GM12878 (cell line): ENCODE measurements around the gene SLC38A4. TPM values are rescaled to one million over a fixed set of nuclear protein-coding genes. Genes with fewer than 3 reads are reported as not detected.

Source experiments
- ATAC-seq: fragments of 200-7000 bp; cut with Tn5 transposase; 3 replicates; pipeline ENCODE4 v1.9.1; 2020; ENCODE audit warnings: mild to moderate bottlenecking, moderate library complexity
- BruUV-seq: library from RNA; stranded (reverse); fragments of 400-500 nt; replicated peaks from 2 replicates; lab custom pipeline; 2021; lab: Mats Ljungman, UMichigan
- CTCF ChIA-PET: fragments of 300-600 bp; sonication (Branson Sonifier 250); formaldehyde crosslinking; extraction: SDS; loops from one replicate; lab custom pipeline; 2021; ENCODE audit warnings: inconsistent platforms; lab: Yijun Ruan, JAX
- POLR2A ChIA-PET: fragments of 350-600 bp; formaldehyde crosslinking; extraction: SDS; loops from one replicate; lab custom pipeline; 2021; ENCODE audit warnings: inconsistent platforms; lab: Charles Lee
- RAD21 ChIA-PET: fragments of 300-600 bp; sonication (Branson Sonifier 250); formaldehyde crosslinking; loops from one replicate; lab custom pipeline; 2023; ENCODE audit warnings: antibody characterized with exemption; ENCODE audit not compliant: unreplicated experiment; lab: Charles Lee
- SMC1A ChIA-PET: fragments of 300-600 bp; sonication (Branson Sonifier 250); formaldehyde crosslinking; loops from one replicate; lab custom pipeline; 2023; ENCODE audit not compliant: unreplicated experiment, uncharacterized antibody; lab: Charles Lee
- DNase-seq: peaks from one replicate; pipeline ENCODE4 v3.0.0-alpha.2; 2011; ENCODE audit warnings: low read depth, low spot score
- FAIRE-seq: peaks from 3 replicates; lab custom pipeline; 2011; peaks lifted over from hg19 to GRCh38; lab: Jason Lieb, UNC
- H2AFZ ChIP-seq: 2 replicates; pipeline ENCODE4 v1.6.0; 2011; ENCODE audit warnings: low read depth, low read length, control low read depth; ENCODE audit not compliant: control insufficient read depth
- H3K27ac ChIP-seq: 2 replicates; pipeline ENCODE4 v1.5.1; 2011; ENCODE audit warnings: control low read depth; ENCODE audit not compliant: control insufficient read depth, insufficient read depth
- H3K27me3 ChIP-seq, 2 experiments: replicated peaks in 1 of 2; 2 replicates each; pipeline versions ENCODE4 v1.6.0 to v1.6.1; 2011; ENCODE audit warnings: low read length in 1 of 2; ENCODE audit not compliant: control insufficient read depth in 2 of 2, insufficient read depth in 2 of 2
- H3K36me3 ChIP-seq, 2 experiments: 2 replicates each; pipeline ENCODE4 v1.5.1; 2011; ENCODE audit warnings: low read length in 1 of 2; ENCODE audit not compliant: control insufficient read depth in 2 of 2, insufficient read depth in 2 of 2
- H3K4me1 ChIP-seq: 2 replicates; pipeline ENCODE4 v1.6.1; 2011; ENCODE audit warnings: mild to moderate bottlenecking, low read length, moderate library complexity, mixed read lengths; ENCODE audit not compliant: control insufficient read depth, insufficient read depth
- H3K4me2 ChIP-seq: 2 replicates; pipeline ENCODE4 v1.6.0; 2011; ENCODE audit warnings: control low read depth; ENCODE audit not compliant: control insufficient read depth, insufficient read depth
- H3K4me3 ChIP-seq: fragments of 200-600 bp; sonication (generic); 2 replicates; pipeline ENCODE4 v1.5.1; 2016
- H3K79me2 ChIP-seq: 2 replicates; pipeline ENCODE4 v1.6.0; 2011; ENCODE audit warnings: low read length; ENCODE audit not compliant: control insufficient read depth, insufficient read depth
- H3K9ac ChIP-seq: 2 replicates; pipeline ENCODE4 v1.8.0; 2011; ENCODE audit warnings: low read length, control low read depth, mixed read lengths; ENCODE audit not compliant: control insufficient read depth, insufficient read depth
- H3K9me3 ChIP-seq: replicated peaks from 3 replicates; pipeline ENCODE4 v1.5.1; 2011; ENCODE audit warnings: mild to moderate bottlenecking, low read length; ENCODE audit not compliant: control insufficient read depth, insufficient read depth
- H4K20me1 ChIP-seq: 2 replicates; pipeline ENCODE4 v1.6.0; 2011; ENCODE audit not compliant: control insufficient read depth, insufficient read depth
- BRCA1 ChIP-seq: IDR thresholded peaks from 2 replicates; pipeline ENCODE4 v1.6.1; 2011; ENCODE audit warnings: low read depth, low read length, improper control_type of control experiment
- CREB1 ChIP-seq: IDR thresholded peaks from 2 replicates; pipeline ENCODE4 v1.6.1; 2012; ENCODE audit warnings: low read depth, mild to moderate bottlenecking, inconsistent platforms
- ETV6 ChIP-seq, 2 experiments: fragments of 450-650 bp in 1 of 2; IDR thresholded peaks in 1 of 2; conservative IDR thresholded peaks in 1 of 2; 2 replicates each; pipeline ENCODE4 v1.6.1; 2014; ENCODE audit warnings: antibody characterized with exemption in 1 of 2, borderline replicate concordance in 1 of 2, low read depth in 1 of 2, mild to moderate bottlenecking in 1 of 2, moderate library complexity in 1 of 2
- FOXK2 ChIP-seq: fragments of 450-650 bp; IDR thresholded peaks from 2 replicates; pipeline ENCODE4 v1.6.1; 2017; ENCODE audit warnings: mild to moderate bottlenecking, moderate library complexity
- HDAC2 ChIP-seq: fragments of 200-600 bp; sonication (generic); IDR thresholded peaks from 2 replicates; pipeline ENCODE4 v1.6.1; 2017
- NR2C1 ChIP-seq: fragments of 450-650 bp; IDR thresholded peaks from 2 replicates; pipeline ENCODE4 v1.6.1; 2017; ENCODE audit warnings: antibody characterized with exemption, mild to moderate bottlenecking, moderate library complexity
- POU2F2 ChIP-seq: IDR thresholded peaks from 3 replicates; pipeline ENCODE4 v1.6.1; 2011; ENCODE audit warnings: low read depth, mild to moderate bottlenecking, low read length, borderline replicate concordance
- RB1 ChIP-seq: fragments of 450-650 bp; formaldehyde crosslinking; IDR thresholded peaks from 2 replicates; pipeline ENCODE4 v1.6.1; 2017; ENCODE audit warnings: mild to moderate bottlenecking, borderline replicate concordance
- STAT1 ChIP-seq: fragments of 450-650 bp; conservative IDR thresholded peaks from 2 replicates; pipeline ENCODE4 v1.6.1; 2014; ENCODE audit warnings: antibody characterized with exemption, mild to moderate bottlenecking
- SUZ12 ChIP-seq: fragments of 200-600 bp; sonication (generic); IDR thresholded peaks from one replicate; pipeline ENCODE4 v1.6.1; 2018; ENCODE audit warnings: antibody characterized with exemption, mild to moderate bottlenecking; ENCODE audit not compliant: unreplicated experiment
- TCF7 ChIP-seq: IDR thresholded peaks from 2 replicates; pipeline ENCODE4 v1.6.1; 2014; ENCODE audit warnings: antibody characterized with exemption, borderline replicate concordance
- WGBS: methylation state at CpG from one replicate; pipeline ENCODE4 v1.1.6; 2016; ENCODE audit warnings: low lambda C conversion rate; ENCODE audit not compliant: insufficient replicate concordance, insufficient coverage; ENCODE audit errors: missing lambda C conversion rate; 5-methylcytosine and 5-hydroxymethylcytosine counted together
- in situ Hi-C: fragments of 300-500 bp; cut with MboI; formaldehyde crosslinking; loops from 9 replicates; pipeline ENCODE4 v1.14.3; 2018; ENCODE audit warnings: mixed read lengths
- intact Hi-C: fragments of 100-400 bp; cut with micrococcal nuclease; formaldehyde crosslinking; loops from one replicate; pipeline ENCODE4 v1.14.2; 2022; ENCODE audit not compliant: unreplicated experiment
- polyA plus RNA-seq, 11 experiments: library from polyadenylated mRNA; depleted of rRNA in 4 of 11; unstranded in 6 of 11; stranded (reverse) in 5 of 11; fragments of >200 nt; fragmentation: Nextera tagmentation in 4 of 11; fragmentation: Illumina TruSeq in 1 of 11; extraction: Ambion mirVana in 4 of 11; extraction: Trizol in 1 of 11; gene quantifications; 1 replicate in 1 of 11; 2 replicates in 10 of 11; pipeline versions ENCODE4 v1.2.1 to v1.2.3, GENCODE V29; 2011 to 2016; ENCODE audit warnings: inconsistent platforms in 2 of 11, missing spikeins in 2 of 11, low read depth in 1 of 11
- total RNA-seq, 4 experiments: library from RNA; depleted of rRNA in 3 of 4; stranded (reverse); fragments of >200 nt in 3 of 4; fragmentation: Illumina TruSeq in 1 of 4; extraction: Trizol in 1 of 4; gene quantifications; 2 replicates each; pipeline versions ENCODE4 v1.2.1 to v1.2.3, GENCODE V29; 2013 to 2021
- TF ChIP-seq, protein P1 (sequence below): fragments of 450-650 bp; IDR thresholded peaks from 2 replicates; pipeline ENCODE4 v1.6.1; 2017; ENCODE audit warnings: antibody characterized with exemption, mild to moderate bottlenecking, moderate library complexity
- TF ChIP-seq, protein P2 (sequence below): fragments of 450-650 bp; IDR thresholded peaks from 2 replicates; pipeline ENCODE4 v1.6.1; 2017; ENCODE audit warnings: borderline replicate concordance
- TF ChIP-seq, protein P3 (sequence below): fragments of 450-650 bp; IDR thresholded peaks from 2 replicates; pipeline ENCODE4 v1.6.1; 2016; ENCODE audit warnings: mild to moderate bottlenecking, moderate library complexity, borderline replicate concordance
- TF ChIP-seq, protein P4 (sequence below): fragments of 150-350 bp; IDR thresholded peaks from 2 replicates; pipeline ENCODE4 v1.6.1; 2014; ENCODE audit warnings: mild to moderate bottlenecking, low read depth, low read length

SLC38A4 gene
- total and polyA plus RNA-seq, 10 of the 15 experiments (the other 5 are each of a cell fraction or from before 2014, with no cell fraction given), result 0.04 to 0.52 (median 0.13) TPM; not detected in 2

DNA sequence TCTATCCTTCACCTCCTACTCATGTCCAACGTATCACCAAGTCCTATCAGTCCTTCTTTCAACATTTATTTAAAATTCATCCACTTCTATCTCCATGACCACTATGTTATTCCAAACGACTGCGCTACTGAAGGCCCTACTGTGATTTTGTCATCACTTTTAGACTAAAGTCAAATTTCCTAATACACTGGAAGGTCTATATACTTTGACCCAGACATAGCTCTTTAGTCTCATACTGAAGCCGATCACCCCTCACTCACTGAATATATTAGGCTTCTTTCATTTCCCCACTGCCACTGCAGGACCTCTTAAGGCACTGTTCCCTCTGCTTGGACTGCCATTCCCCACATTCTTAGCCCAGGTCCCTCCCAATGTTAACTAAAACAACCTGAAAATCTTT, 25.6 kb downstream of the SLC38A4 start:
- no peak for FAIRE-seq
- SMC1A ChIA-PET, result no interaction called here
- TF ChIP-seq, protein P1, sequence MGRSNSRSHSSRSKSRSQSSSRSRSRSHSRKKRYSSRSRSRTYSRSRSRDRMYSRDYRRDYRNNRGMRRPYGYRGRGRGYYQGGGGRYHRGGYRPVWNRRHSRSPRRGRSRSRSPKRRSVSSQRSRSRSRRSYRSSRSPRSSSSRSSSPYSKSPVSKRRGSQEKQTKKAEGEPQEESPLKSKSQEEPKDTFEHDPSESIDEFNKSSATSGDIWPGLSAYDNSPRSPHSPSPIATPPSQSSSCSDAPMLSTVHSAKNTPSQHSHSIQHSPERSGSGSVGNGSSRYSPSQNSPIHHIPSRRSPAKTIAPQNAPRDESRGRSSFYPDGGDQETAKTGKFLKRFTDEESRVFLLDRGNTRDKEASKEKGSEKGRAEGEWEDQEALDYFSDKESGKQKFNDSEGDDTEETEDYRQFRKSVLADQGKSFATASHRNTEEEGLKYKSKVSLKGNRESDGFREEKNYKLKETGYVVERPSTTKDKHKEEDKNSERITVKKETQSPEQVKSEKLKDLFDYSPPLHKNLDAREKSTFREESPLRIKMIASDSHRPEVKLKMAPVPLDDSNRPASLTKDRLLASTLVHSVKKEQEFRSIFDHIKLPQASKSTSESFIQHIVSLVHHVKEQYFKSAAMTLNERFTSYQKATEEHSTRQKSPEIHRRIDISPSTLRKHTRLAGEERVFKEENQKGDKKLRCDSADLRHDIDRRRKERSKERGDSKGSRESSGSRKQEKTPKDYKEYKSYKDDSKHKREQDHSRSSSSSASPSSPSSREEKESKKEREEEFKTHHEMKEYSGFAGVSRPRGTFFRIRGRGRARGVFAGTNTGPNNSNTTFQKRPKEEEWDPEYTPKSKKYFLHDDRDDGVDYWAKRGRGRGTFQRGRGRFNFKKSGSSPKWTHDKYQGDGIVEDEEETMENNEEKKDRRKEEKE, result no peak
- TF ChIP-seq RB1 (no peak), CREB1 (no peak), ETV6 (conservative IDR thresholded peaks at IDR 0.05 in 1 of 2, IDR thresholded peaks at IDR 0.05 in 1 of 2; ENCODE audit: borderline replicate concordance in 1 of 2, low read depth in 1 of 2) (no peak), NR2C1 (no peak), POU2F2 (no peak), SUZ12 (no peak), HDAC2 (no peak), FOXK2 (no peak), STAT1 (no peak), BRCA1 (no peak), TCF7 (no peak)
- TF ChIP-seq, protein P2, sequence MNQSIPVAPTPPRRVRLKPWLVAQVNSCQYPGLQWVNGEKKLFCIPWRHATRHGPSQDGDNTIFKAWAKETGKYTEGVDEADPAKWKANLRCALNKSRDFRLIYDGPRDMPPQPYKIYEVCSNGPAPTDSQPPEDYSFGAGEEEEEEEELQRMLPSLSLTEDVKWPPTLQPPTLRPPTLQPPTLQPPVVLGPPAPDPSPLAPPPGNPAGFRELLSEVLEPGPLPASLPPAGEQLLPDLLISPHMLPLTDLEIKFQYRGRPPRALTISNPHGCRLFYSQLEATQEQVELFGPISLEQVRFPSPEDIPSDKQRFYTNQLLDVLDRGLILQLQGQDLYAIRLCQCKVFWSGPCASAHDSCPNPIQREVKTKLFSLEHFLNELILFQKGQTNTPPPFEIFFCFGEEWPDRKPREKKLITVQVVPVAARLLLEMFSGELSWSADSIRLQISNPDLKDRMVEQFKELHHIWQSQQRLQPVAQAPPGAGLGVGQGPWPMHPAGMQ, result no peak
- TF ChIP-seq, protein P3, sequence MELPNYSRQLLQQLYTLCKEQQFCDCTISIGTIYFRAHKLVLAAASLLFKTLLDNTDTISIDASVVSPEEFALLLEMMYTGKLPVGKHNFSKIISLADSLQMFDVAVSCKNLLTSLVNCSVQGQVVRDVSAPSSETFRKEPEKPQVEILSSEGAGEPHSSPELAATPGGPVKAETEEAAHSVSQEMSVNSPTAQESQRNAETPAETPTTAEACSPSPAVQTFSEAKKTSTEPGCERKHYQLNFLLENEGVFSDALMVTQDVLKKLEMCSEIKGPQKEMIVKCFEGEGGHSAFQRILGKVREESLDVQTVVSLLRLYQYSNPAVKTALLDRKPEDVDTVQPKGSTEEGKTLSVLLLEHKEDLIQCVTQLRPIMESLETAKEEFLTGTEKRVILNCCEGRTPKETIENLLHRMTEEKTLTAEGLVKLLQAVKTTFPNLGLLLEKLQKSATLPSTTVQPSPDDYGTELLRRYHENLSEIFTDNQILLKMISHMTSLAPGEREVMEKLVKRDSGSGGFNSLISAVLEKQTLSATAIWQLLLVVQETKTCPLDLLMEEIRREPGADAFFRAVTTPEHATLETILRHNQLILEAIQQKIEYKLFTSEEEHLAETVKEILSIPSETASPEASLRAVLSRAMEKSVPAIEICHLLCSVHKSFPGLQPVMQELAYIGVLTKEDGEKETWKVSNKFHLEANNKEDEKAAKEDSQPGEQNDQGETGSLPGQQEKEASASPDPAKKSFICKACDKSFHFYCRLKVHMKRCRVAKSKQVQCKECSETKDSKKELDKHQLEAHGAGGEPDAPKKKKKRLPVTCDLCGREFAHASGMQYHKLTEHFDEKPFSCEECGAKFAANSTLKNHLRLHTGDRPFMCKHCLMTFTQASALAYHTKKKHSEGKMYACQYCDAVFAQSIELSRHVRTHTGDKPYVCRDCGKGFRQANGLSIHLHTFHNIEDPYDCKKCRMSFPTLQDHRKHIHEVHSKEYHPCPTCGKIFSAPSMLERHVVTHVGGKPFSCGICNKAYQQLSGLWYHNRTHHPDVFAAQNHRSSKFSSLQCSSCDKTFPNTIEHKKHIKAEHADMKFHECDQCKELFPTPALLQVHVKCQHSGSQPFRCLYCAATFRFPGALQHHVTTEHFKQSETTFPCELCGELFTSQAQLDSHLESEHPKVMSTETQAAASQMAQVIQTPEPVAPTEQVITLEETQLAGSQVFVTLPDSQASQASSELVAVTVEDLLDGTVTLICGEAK, result no peak
- TF ChIP-seq, protein P4, sequence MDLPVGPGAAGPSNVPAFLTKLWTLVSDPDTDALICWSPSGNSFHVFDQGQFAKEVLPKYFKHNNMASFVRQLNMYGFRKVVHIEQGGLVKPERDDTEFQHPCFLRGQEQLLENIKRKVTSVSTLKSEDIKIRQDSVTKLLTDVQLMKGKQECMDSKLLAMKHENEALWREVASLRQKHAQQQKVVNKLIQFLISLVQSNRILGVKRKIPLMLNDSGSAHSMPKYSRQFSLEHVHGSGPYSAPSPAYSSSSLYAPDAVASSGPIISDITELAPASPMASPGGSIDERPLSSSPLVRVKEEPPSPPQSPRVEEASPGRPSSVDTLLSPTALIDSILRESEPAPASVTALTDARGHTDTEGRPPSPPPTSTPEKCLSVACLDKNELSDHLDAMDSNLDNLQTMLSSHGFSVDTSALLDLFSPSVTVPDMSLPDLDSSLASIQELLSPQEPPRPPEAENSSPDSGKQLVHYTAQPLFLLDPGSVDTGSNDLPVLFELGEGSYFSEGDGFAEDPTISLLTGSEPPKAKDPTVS, result no peak

More for the DNA sequence above, 25.6 kb downstream of the SLC38A4 start:
- in situ Hi-C loops (no loop called here), intact Hi-C loops (no loop called here)
- H3K4me1 ChIP-seq, result no peaks in the 10 kb centered on the region; the same call in 1 of the 2 replicates
- no peaks in the 10 kb centered on the region; a peak in 1 of 4 replicates for H3K27me3 ChIP-seq
- 68% methylated on average over 4 of the region's 4 CpGs for WGBS
- BruUV-seq, result no TSS peak
- H3K4me3 ChIP-seq, result no peak overlapping the region
- CTCF ChIA-PET, result no interaction called here
- H3K9me3 ChIP-seq, result no peaks in the 10 kb centered on the region
- ATAC-seq, result no peak
- RAD21 ChIA-PET, result no interaction called here
- no peak overlapping the region for H2AFZ ChIP-seq
- H3K9ac ChIP-seq, result no peak overlapping the region
- H3K36me3 ChIP-seq, result no peaks in the 10 kb centered on the region
- DNase-seq, result no peak
- no peak overlapping the region for H3K27ac ChIP-seq
- POLR2A ChIA-PET, result no interaction called here
- no peaks in the 10 kb centered on the region for H4K20me1 ChIP-seq
- H3K79me2 ChIP-seq, result no peaks in the 10 kb centered on the region
- no peak overlapping the region for H3K4me2 ChIP-seq
